Cardiac muscle cell (in vitro differentiated cells and primary cell): ENCODE results near the gene PRDM8. TPM values are rescaled to one million over a fixed set of nuclear protein-coding genes. Genes with fewer than 3 reads are reported as not detected.
A peak's percentile ranks its signal among the peaks of the same experiment; 100 is the strongest.

Source experiments
- DNase-seq, 2 donors: peaks; one replicate each; pipeline versions ENCODE4 v3.0.0 to v3.0.0-alpha.2; 2010 to 2017; ENCODE audit warnings: low read depth in 1 of 2, low spot score in 1 of 2
- H3K27ac ChIP-seq: fragments of 200-600 bp; sonication (generic); 2 replicates; pipeline ENCODE4 v1.5.1; 2016
- H3K27me3 ChIP-seq: fragments of 200-600 bp; sonication (generic); 2 replicates; pipeline ENCODE4 v1.6.0; 2016; ENCODE audit warnings: control low read depth
- H3K36me3 ChIP-seq: fragments of 200-600 bp; sonication (generic); 2 replicates; pipeline ENCODE4 v1.5.1; 2016; ENCODE audit warnings: control low read depth
- H3K4me1 ChIP-seq: fragments of 200-600 bp; sonication (generic); 2 replicates; pipeline ENCODE4 v1.8.1; 2017; ENCODE audit warnings: low read depth, mild to moderate bottlenecking, mixed run types
- H3K4me3 ChIP-seq: fragments of 200-600 bp; sonication (generic); 2 replicates; pipeline ENCODE4 v1.5.1; 2016; ENCODE audit warnings: mild to moderate bottlenecking
- H3K9me3 ChIP-seq: fragments of 200-600 bp; sonication (generic); 2 replicates; pipeline ENCODE4 v1.5.1; 2017; ENCODE audit warnings: low read depth, mild to moderate bottlenecking, control low read depth
- polyA plus RNA-seq: library from polyadenylated mRNA; unstranded; fragments of >200 nt; fragmentation: Nextera tagmentation; extraction: Ambion mirVana; gene quantifications from 2 replicates; pipeline ENCODE4 v1.2.1, GENCODE V29; 2016
- total RNA-seq: library from RNA; depleted of rRNA; stranded (reverse); fragments of >200 nt; gene quantifications from 2 replicates; pipeline ENCODE4 v1.2.3, GENCODE V29; 2016
- TF ChIP-seq, protein P1 (sequence below): IDR thresholded peaks from 2 replicates; pipeline ENCODE4 v1.5.1; 2012; ENCODE audit warnings: low read depth, mild to moderate bottlenecking, low read length

PRDM8 gene
- total and polyA plus RNA-seq, 2 experiments from 2014 or later, result 6.2 to 18.8 TPM

DNA sequence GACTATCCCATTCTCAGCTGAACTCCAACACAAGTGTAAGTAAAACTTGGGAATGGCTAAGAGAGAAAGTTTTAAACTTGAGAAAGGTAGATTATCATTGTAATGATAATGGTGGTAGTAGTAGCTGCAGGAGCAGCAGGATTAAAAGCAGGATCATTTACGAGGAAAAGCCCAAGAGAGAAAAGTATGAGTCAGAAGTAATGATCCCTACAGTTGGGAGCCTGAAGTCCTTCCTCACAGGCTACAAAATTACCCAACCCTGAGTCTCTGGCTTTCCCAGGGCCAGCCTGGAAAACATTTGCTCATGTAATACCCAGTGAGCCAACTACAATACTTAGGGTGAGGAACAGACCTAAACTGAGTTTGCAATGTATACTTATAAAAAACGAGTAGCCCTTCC lies 4.4 kb upstream of the PRDM8 start:
- H3K4me3 ChIP-seq, result no peak overlapping the region
- no peak overlapping the region for H3K27ac ChIP-seq
- no peaks in the 10 kb centered on the region for H3K9me3 ChIP-seq
- H3K36me3 ChIP-seq, result no peaks in the 10 kb centered on the region
- peaks cover 14% of the 10 kb centered on the region for H3K4me1 ChIP-seq
- H3K27me3 ChIP-seq, result peaks cover 100% of the 10 kb centered on the region
- TF ChIP-seq, protein P1, sequence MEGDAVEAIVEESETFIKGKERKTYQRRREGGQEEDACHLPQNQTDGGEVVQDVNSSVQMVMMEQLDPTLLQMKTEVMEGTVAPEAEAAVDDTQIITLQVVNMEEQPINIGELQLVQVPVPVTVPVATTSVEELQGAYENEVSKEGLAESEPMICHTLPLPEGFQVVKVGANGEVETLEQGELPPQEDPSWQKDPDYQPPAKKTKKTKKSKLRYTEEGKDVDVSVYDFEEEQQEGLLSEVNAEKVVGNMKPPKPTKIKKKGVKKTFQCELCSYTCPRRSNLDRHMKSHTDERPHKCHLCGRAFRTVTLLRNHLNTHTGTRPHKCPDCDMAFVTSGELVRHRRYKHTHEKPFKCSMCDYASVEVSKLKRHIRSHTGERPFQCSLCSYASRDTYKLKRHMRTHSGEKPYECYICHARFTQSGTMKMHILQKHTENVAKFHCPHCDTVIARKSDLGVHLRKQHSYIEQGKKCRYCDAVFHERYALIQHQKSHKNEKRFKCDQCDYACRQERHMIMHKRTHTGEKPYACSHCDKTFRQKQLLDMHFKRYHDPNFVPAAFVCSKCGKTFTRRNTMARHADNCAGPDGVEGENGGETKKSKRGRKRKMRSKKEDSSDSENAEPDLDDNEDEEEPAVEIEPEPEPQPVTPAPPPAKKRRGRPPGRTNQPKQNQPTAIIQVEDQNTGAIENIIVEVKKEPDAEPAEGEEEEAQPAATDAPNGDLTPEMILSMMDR, result no peak
- peak in 1 of 2 donors; percentile 49 for DNase-seq

DNA sequence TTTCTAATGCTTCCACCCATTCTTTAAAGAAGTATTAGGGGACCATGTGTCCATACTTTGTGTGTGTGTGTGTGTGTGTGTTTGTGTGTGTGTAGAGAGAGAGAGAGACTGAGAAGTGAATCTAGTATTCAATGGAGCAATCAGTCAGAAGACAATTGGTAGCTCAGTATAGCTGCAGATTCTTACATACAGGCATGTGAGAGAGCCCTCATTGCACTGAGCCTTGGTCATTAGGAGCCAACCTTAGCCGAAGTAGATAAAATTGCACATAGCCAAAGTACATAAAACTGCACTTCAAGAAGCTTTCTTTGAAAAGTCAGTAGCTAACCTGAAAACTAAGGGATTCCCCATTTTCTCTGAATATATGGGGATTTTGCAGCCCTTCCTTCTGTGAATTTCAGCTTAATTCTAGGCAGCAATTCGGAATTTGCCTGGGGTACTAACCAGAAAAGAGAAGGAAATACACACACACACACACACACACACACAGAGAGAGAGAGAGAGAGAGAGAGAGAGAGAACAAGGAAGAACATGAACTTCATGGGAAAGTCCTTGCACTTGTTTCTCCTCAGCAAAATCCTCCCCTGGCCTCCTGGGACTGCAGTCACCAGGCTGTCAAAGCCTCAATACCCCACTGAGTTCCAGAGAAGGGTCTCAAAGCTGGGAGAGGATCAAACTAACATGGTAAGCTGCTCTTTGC lies 1.7 kb upstream of the PRDM8 start:
- DNase-seq, result no peak
- Histone ChIP-seq H3K27ac (no peak overlapping the region), H3K4me1 (peaks cover 11% of the 10 kb centered on the region), H3K27me3 (peaks cover 100% of the 10 kb centered on the region), H3K36me3 (no peaks in the 10 kb centered on the region), H3K4me3 (no peak overlapping the region), H3K9me3 (no peaks in the 10 kb centered on the region)
- TF ChIP-seq, protein P1, result no peak

DNA sequence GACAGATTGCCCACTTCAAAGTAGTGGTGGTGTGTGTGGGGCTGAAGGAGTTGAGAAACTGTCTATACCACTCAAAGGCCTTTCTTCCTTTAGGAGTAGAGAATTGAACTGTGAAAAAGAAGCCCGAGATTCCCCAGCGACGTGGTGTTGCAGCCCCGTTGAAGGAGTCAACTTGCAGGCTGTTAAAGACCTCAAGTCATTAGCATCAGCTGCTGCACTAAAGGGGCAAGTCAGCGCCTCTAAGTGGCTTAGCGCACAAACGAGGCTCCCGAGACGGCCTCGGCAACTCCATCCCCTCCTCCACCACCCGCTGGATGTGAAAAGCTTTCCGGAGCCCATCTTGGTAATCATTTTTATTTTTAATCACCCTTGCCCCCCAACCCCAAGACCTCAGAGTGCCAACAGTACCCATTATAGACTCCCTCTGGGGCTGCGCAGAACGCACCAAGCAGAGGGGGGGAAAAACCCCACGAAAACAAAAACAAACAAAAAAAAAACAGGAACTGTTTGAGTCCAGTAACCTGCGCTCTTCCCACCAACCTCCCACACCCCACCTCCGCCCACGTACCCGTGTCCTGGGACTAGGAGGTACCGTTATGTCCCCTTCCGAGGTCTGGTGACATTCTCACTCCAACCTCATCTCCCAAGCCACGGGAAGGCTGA lies 913 bp upstream of the PRDM8 start:
- H3K27ac ChIP-seq, result no peak overlapping the region
- peak in 1 of 2 donors; percentile 49 for DNase-seq
- TF ChIP-seq, protein P1, result no peak
- peaks cover 11% of the 10 kb centered on the region for H3K4me1 ChIP-seq
- no peaks in the 10 kb centered on the region for H3K36me3 ChIP-seq
- peak overlapping the region; percentile 22 for H3K4me3 ChIP-seq
- H3K9me3 ChIP-seq, result no peaks in the 10 kb centered on the region
- peaks cover 100% of the 10 kb centered on the region for H3K27me3 ChIP-seq

DNA sequence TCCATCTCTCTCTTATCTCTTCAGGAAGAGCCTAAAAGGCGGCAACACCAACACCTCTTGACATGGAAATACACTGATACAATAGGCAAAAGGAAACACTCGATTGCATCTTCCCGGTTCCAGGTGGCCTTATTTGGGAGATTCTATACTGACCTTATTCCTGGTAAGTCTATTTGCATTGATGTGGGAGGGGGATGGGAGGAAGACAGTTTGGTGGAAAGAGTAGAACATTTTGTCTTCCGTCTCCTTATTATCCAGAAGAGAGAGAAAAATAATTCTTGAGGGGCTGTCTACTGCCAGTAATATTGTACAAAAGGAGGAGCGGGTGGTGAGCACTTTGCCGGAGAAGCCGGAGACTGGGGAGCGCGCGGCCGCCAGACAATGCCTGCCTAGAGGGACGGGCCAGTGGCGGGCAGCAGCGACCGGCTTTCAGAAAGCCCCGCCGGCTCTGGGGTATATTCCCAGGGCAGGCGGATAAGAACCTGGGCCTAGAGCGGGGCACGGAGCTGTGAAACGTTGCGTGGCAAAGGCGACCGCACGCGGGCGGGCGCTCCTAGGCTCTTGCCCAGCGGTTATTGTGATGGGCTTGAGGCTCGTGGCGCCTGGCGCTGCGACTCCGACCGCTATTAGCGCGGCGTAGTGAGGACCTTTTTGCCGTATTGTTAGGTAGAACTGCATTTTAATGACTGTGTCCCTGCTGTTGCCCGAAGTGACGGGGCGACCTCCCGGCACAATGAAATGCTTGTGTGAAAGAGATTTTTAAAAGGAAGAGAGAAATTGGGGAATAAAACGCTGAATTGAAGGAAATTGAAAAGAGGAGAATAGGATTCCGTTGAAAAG lies 518 bp downstream of the PRDM8 start:
- Histone ChIP-seq H3K36me3 (no peaks in the 10 kb centered on the region), H3K27me3 (peaks cover 100% of the 10 kb centered on the region), H3K4me1 (peaks cover 11% of the 10 kb centered on the region), H3K9me3 (no peaks in the 10 kb centered on the region), H3K4me3 (peak overlapping the region; percentile 22), H3K27ac (no peak overlapping the region)
- TF ChIP-seq, protein P1, result no peak
- peak; percentile 6 to 56 for DNase-seq

DNA sequence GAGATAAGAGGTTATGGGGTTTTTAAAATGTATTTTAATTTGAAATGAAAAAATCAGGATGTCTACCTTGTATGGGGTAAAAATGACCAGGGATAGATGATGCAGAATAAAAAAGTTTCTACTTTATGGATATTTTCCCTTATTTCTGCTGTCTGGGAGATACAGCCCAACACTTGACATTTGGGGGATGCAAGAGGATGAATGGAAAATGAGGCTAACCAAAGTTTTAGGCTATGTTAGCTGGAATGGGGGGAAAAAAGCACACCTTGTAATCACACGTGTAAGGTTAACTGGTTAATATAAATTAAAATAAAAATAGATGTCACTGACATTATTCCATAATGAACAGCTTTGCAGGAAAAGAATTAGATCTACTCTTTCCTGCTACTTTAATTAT lies 1.1 kb downstream of the PRDM8 start:
- Histone ChIP-seq H3K4me1 (peaks cover 11% of the 10 kb centered on the region), H3K9me3 (no peaks in the 10 kb centered on the region), H3K4me3 (peak overlapping the region; percentile 22), H3K36me3 (no peaks in the 10 kb centered on the region), H3K27ac (no peak overlapping the region), H3K27me3 (peaks cover 100% of the 10 kb centered on the region)
- TF ChIP-seq, protein P1, result no peak
- no peak for DNase-seq
